ENCODE measurements around the gene HCAR3.
"Not testable (repeated sequence)": the region's sequence is repeated elsewhere in the genome, so short reads cannot be mapped to it uniquely, and the experiment has no call there.

Gene HCAR3

GRCh38 chr12:122716658-122717057, at the start of gene HCAR3:
Gene HCAR3, minus strand, starts transcription at chr12:122716811. Its CDS starts 74 bp downstream, at chr12:122716737.
- DNase-seq (ENCODE audit: low read depth, low spot score), result not testable (repeated sequence)

GRCh38 chr12:122757568-122757967, 41.0 kb upstream of the HCAR3 start:
- no peak for DNase-seq (ENCODE audit: low read depth, low spot score)

- DNase-seq (ENCODE audit: low read depth, low spot score), result no peak
These were observed 38.2 kb upstream of the HCAR3 start for GRCh38 chr12:122754790-122755189.

GRCh38 chr12:122753319-122753650, 36.7 kb upstream of the HCAR3 start:
- DNase-seq (ENCODE audit: low read depth, low spot score), result no peak

- peak; percentile 92 for DNase-seq (ENCODE audit: low read depth, low spot score)
These were observed 36.1 kb upstream of the HCAR3 start, which contains the start of gene DENR for GRCh38 chr12:122752464-122753318. Gene DENR, plus strand, starts transcription at chr12:122752824. Its CDS starts 878 bp downstream, at chr12:122753702.

- DNase-seq (ENCODE audit: low read depth, low spot score), result not testable (repeated sequence)
These were observed 34.3 kb upstream of the HCAR3 start for GRCh38 chr12:122750781-122751515.

- DNase-seq (ENCODE audit: low read depth, low spot score), result no peak
These were observed 33.1 kb upstream of the HCAR3 start for GRCh38 chr12:122749569-122750332.

- DNase-seq (ENCODE audit: low read depth, low spot score), result no peak
These were observed 30.9 kb upstream of the HCAR3 start for GRCh38 chr12:122747224-122748135.

GRCh38 chr12:122743895-122744525, 27.4 kb upstream of the HCAR3 start:
- DNase-seq (ENCODE audit: low read depth, low spot score), result no peak

GRCh38 chr12:122740351-122740750, 23.7 kb upstream of the HCAR3 start:
- DNase-seq (ENCODE audit: low read depth, low spot score), result no peak

GRCh38 chr12:122738571-122738970, 22.0 kb upstream of the HCAR3 start:
- no peak for DNase-seq (ENCODE audit: low read depth, low spot score)

GRCh38 chr12:122732611-122733010, 16.0 kb upstream of the HCAR3 start:
- no peak for DNase-seq (ENCODE audit: low read depth, low spot score)

- DNase-seq (ENCODE audit: low read depth, low spot score), result no peak
These were observed 15.6 kb upstream of the HCAR3 start for GRCh38 chr12:122732170-122732569.

GRCh38 chr12:122730215-122731014, 13.8 kb upstream of the HCAR3 start, which contains the start of gene HCAR1:
Gene HCAR1, minus strand, starts transcription at chr12:122730844. Its CDS starts 505 bp downstream, at chr12:122730339.
- DNase-seq (ENCODE audit: low read depth, low spot score), result no peak

- DNase-seq (ENCODE audit: low read depth, low spot score), result no peak
These were observed 13.1 kb upstream of the HCAR3 start for GRCh38 chr12:122729583-122730214.

- DNase-seq (ENCODE audit: low read depth, low spot score), result peak; percentile 25
These were observed 9.5 kb upstream of the HCAR3 start for GRCh38 chr12:122726080-122726558.

- DNase-seq (ENCODE audit: low read depth, low spot score), result no peak
These were observed 9.0 kb upstream of the HCAR3 start for GRCh38 chr12:122725452-122726079.

- no peak for DNase-seq (ENCODE audit: low read depth, low spot score)
These were observed 8.1 kb upstream of the HCAR3 start for GRCh38 chr12:122724641-122725243.
